Fibroblast of lung (primary cell): ENCODE measurements around the gene ZNF76.

ENCODE experiments used
- EZH2 ChIP-seq: IDR thresholded peaks from 2 replicates; pipeline ENCODE4 v1.5.1; 2012; ENCODE audit warnings: low read length, control low read depth, mild to moderate bottlenecking; ENCODE audit errors: missing control alignments
- TF ChIP-seq, protein P1 (sequence below), 2 donors: IDR thresholded peaks in 1 of 2; conservative IDR thresholded peaks in 1 of 2; 1 replicate in 1 of 2; 2 replicates in 1 of 2; pipeline ENCODE4 v1.5.1; 2011 to 2012; ENCODE audit warnings: low read length in 2 of 2, control low read depth in 1 of 2, inconsistent platforms in 1 of 2, low read depth in 1 of 2, mild to moderate bottlenecking in 1 of 2

DNA sequence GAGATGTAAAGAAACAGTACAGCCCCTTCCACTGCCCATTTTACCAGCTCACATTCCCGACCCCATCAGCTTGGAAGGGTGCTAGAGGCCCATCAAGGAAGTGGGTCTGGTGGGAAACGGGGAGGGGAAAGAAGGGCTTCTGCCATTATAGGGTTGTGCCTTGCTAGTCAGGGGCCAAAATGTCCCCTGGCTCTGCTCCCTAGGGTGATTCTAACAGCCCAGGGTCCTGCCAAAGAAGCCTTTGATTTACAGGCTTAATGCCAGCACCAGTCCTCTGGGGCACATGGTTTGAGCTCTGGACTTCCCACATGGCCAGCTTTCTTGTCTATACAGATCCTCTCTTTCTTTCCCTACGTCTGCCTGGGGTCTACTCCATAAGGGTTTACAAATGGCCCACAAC, 10.6 kb upstream of the ZNF76 start:
- TF ChIP-seq, protein P1, sequence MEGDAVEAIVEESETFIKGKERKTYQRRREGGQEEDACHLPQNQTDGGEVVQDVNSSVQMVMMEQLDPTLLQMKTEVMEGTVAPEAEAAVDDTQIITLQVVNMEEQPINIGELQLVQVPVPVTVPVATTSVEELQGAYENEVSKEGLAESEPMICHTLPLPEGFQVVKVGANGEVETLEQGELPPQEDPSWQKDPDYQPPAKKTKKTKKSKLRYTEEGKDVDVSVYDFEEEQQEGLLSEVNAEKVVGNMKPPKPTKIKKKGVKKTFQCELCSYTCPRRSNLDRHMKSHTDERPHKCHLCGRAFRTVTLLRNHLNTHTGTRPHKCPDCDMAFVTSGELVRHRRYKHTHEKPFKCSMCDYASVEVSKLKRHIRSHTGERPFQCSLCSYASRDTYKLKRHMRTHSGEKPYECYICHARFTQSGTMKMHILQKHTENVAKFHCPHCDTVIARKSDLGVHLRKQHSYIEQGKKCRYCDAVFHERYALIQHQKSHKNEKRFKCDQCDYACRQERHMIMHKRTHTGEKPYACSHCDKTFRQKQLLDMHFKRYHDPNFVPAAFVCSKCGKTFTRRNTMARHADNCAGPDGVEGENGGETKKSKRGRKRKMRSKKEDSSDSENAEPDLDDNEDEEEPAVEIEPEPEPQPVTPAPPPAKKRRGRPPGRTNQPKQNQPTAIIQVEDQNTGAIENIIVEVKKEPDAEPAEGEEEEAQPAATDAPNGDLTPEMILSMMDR (conservative IDR thresholded peaks at IDR 0.05 in 1 of 2, IDR thresholded peaks at IDR 0.05 in 1 of 2; ENCODE audit: low read depth in 1 of 2, low read length in 2 of 2), result no peak
- TF ChIP-seq EZH2, result no peak
